ENCODE measurements around the gene LRRN4. TPM values are rescaled to one million over a fixed set of nuclear protein-coding genes. Genes with fewer than 3 reads are reported as not detected.
A peak's percentile ranks its signal among the peaks of the same experiment; 100 is the strongest.

LRRN4 gene
- total and polyA plus RNA-seq, 2 experiments from 2014 or later: 135 to 227 TPM

GRCh38 chr20:6007529-6008103 is 46.2 kb downstream of the LRRN4 start:
- peak overlapping the region; percentile 81 for H3K4me3 ChIP-seq
- peaks cover 31% of the 10 kb centered on the region for H3K36me3 ChIP-seq
- H3K27me3 ChIP-seq: no peaks in the 10 kb centered on the region
- H3K27ac ChIP-seq: peak overlapping the region; percentile 95
- no peaks in the 10 kb centered on the region for H3K9me3 ChIP-seq (ENCODE audit: low read depth)
- TF ChIP-seq CTCF (IDR thresholded peaks at IDR 0.05; ENCODE audit: low read depth, low read length): no peak
- peaks cover 16% of the 10 kb centered on the region for H3K4me1 ChIP-seq (ENCODE audit: low read depth)
- DNase-seq (ENCODE audit: low read depth in 1 of 2, low spot score in 1 of 2): no peak

DNA sequence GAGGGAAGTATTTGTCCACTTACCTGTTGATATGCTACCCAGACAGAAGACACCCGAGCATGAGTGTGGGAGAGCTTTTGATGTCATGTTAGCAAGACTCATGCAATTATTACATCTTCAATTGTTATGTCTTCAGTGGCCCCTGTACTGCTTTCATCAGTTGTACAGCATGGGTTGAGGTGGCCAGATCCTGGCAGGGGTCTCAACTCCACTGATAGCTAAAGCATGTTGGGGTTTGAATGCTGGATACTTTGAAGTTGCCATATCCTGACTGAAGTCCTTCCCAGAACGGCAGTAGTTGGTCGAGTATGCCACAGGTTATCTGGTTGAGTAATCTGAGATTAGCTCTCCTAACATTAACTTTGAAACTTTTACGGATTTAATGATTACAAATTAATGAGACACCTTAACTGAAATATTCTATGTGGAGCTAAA is 46.7 kb downstream of the LRRN4 start:
- DNase-seq (ENCODE audit: low read depth in 1 of 2, low spot score in 1 of 2): no peak
- H3K27me3 ChIP-seq: no peaks in the 10 kb centered on the region
- peak overlapping the region; percentile 95 for H3K27ac ChIP-seq
- peaks cover 13% of the 10 kb centered on the region for H3K4me1 ChIP-seq (ENCODE audit: low read depth)
- H3K9me3 ChIP-seq (ENCODE audit: low read depth): no peaks in the 10 kb centered on the region
- peak overlapping the region; percentile 81 for H3K4me3 ChIP-seq
- H3K36me3 ChIP-seq: peaks cover 26% of the 10 kb centered on the region
- no peak for TF ChIP-seq CTCF (IDR thresholded peaks at IDR 0.05; ENCODE audit: low read depth, low read length)

DNA sequence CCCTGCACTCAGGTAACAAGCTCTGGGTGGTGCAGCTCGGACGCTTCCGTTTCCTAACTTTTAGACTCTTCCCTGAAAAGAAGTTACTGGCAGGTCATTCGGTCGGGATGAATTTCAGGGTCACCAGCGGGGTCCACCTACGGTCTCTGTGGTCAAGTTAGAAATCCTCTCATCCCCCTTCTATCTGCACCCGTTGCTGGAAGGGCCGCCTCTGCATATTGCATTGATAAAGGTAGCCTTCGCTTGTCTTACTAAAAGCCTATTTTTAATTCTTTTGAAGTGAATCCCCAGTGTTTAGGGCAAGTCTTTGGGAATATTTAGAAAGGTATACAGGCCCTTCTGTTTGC is 47.3 kb downstream of the LRRN4 start:
- peak overlapping the region; percentile 95 for H3K27ac ChIP-seq
- H3K27me3 ChIP-seq: no peaks in the 10 kb centered on the region
- H3K4me1 ChIP-seq (ENCODE audit: low read depth): peaks cover 7% of the 10 kb centered on the region
- peaks cover 20% of the 10 kb centered on the region for H3K36me3 ChIP-seq
- TF ChIP-seq CTCF (IDR thresholded peaks at IDR 0.05; ENCODE audit: low read depth, low read length): no peak
- no peaks in the 10 kb centered on the region for H3K9me3 ChIP-seq (ENCODE audit: low read depth)
- peak overlapping the region; percentile 81 for H3K4me3 ChIP-seq
- DNase-seq (ENCODE audit: low read depth in 1 of 2, low spot score in 1 of 2): no peak

- H3K36me3 ChIP-seq: no peaks in the 10 kb centered on the region
- no peak for TF ChIP-seq CTCF (IDR thresholded peaks at IDR 0.05; ENCODE audit: low read depth, low read length)
- H3K27ac ChIP-seq: no peak overlapping the region
- no peak overlapping the region for H3K4me3 ChIP-seq
- no peaks in the 10 kb centered on the region for H3K27me3 ChIP-seq
- DNase-seq (ENCODE audit: low read depth in 1 of 2, low spot score in 1 of 2): no peak
- no peaks in the 10 kb centered on the region for H3K4me1 ChIP-seq (ENCODE audit: low read depth)
- H3K9me3 ChIP-seq (ENCODE audit: low read depth): no peaks in the 10 kb centered on the region
Measured at GRCh38 chr20:6000871-6001270, 53.0 kb downstream of the LRRN4 start.

DNA sequence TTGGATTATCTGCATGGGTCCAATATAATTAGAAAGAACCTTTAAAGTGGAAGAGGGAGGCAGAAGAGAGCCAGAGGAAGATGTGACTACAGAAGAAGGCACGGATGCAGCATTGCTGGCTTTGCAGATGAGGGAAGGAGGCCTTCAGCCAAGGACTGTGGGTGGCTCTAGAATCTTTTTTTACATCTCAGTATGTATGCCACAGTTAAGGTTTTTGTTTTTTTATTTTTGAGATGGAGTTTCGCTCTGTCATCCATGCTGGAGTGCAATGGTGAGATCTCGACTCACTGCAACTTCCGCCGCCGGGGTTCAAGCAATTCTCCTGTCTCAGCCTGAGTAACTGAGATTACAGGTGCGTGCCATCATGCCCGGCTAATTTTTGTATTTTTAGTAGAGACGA is 54.1 kb downstream of the LRRN4 start:
- no peak for DNase-seq (ENCODE audit: low read depth in 1 of 2, low spot score in 1 of 2)
- H3K36me3 ChIP-seq: no peaks in the 10 kb centered on the region
- TF ChIP-seq CTCF (IDR thresholded peaks at IDR 0.05; ENCODE audit: low read depth, low read length): no peak
- no peak overlapping the region for H3K4me3 ChIP-seq
- no peaks in the 10 kb centered on the region for H3K27me3 ChIP-seq
- no peak overlapping the region for H3K27ac ChIP-seq
- H3K9me3 ChIP-seq (ENCODE audit: low read depth): no peaks in the 10 kb centered on the region
- H3K4me1 ChIP-seq (ENCODE audit: low read depth): no peaks in the 10 kb centered on the region
